ENCODE results near the gene SCUBE3. TPM values are rescaled to one million over a fixed set of nuclear protein-coding genes. Genes with fewer than 3 reads are reported as not detected.

Gene SCUBE3
- total and polyA plus RNA-seq, 2 of the 8 experiments (the other 6 are each of a cell fraction or from before 2014, with no cell fraction given), result 0.80 to 1.0 TPM

GRCh38 chr6:35230498-35230897 is 16.7 kb downstream of the SCUBE3 start:
- Histone ChIP-seq H3K9ac (replicated peaks in 1 of 4; ENCODE audit: extremely low read depth in 1 of 4, low read depth in 3 of 4, low read length in 3 of 4) (no peak overlapping the region), H3K4ac (replicated peaks; ENCODE audit: insufficient read length, low read depth, low read length) (no peak overlapping the region), H3K36me3 (ENCODE audit: control insufficient read depth in 2 of 4, insufficient read depth in 4 of 4, low read length in 3 of 4) (no peaks in the 10 kb centered on the region; a peak in 1 of 8 replicates), H3K18ac (ENCODE audit: extremely low read depth, low read length) (no peak overlapping the region), H3K14ac (ENCODE audit: insufficient read length) (no peak overlapping the region), H2BK20ac (ENCODE audit: low read length) (no peak overlapping the region), H2AFZ (ENCODE audit: low read length) (no peak overlapping the region), H3K79me2 (ENCODE audit: control insufficient read depth in 1 of 2, insufficient read depth in 2 of 2, low read length in 2 of 2) (no peaks in the 10 kb centered on the region), H3K9me3 (ENCODE audit: insufficient read depth in 2 of 2, low read depth in 1 of 2, low read length in 1 of 2) (no peaks in the 10 kb centered on the region), H2BK5ac (ENCODE audit: low read depth, low read length) (no peak overlapping the region), H2BK15ac (ENCODE audit: low read length) (no peak overlapping the region), H3K27me3 (replicated peaks in 1 of 4; ENCODE audit: control insufficient read depth in 3 of 4, extremely low read depth in 1 of 4, insufficient read depth in 3 of 4, low read length in 3 of 4) (peaks cover 0 to 4% (median 2%) of the 10 kb centered on the region in 4 experiments; a peak in 4 of 7 replicates), H3K79me1 (ENCODE audit: low read depth, low read length) (no peaks in the 10 kb centered on the region), H3K23ac (ENCODE audit: insufficient read length) (no peak overlapping the region), H3K23me2 (ENCODE audit: low read depth, low read length) (no peaks in the 10 kb centered on the region), H4K5ac (ENCODE audit: insufficient read length, low read depth, low read length) (no peak overlapping the region), H2BK120ac (replicated peaks; ENCODE audit: low read depth, low read length) (no peak overlapping the region), H3K27ac (ENCODE audit: low read depth, low read length) (no peak overlapping the region), H2BK12ac (ENCODE audit: low read depth, low read length) (no peak overlapping the region), H3K4me1 (replicated peaks in 1 of 4; ENCODE audit: control insufficient read depth in 3 of 4, insufficient read depth in 4 of 4, low read length in 3 of 4) (no peaks in the 10 kb centered on the region; a peak in 1 of 7 replicates), H4K8ac (ENCODE audit: extremely low read depth, insufficient read depth, low read length) (no peak overlapping the region), H3K4me3 (ENCODE audit: extremely low read depth in 1 of 4, insufficient read depth in 2 of 4, low read depth in 3 of 4, low read length in 4 of 4) (no peak overlapping the region), H4K20me1 (replicated peaks in 1 of 2; ENCODE audit: control insufficient read depth in 1 of 2, insufficient read depth in 2 of 2, low read length in 2 of 2) (peaks cover 3 to 4% of the 10 kb centered on the region in 2 experiments), H4K91ac (replicated peaks; ENCODE audit: insufficient read length, low read length) (no peak overlapping the region), H2AK5ac (ENCODE audit: low read depth, low read length) (no peak overlapping the region), H3K4me2 (ENCODE audit: insufficient read depth in 1 of 2, low read depth in 2 of 2, low read length in 2 of 2) (no peak overlapping the region), H3K56ac (replicated peaks; ENCODE audit: insufficient read length, low read depth, low read length) (no peak overlapping the region)
- WGBS, 2 experiments (ENCODE audit: extremely low coverage in 1 of 2, insufficient coverage in 1 of 2, insufficient read length in 1 of 2, insufficient replicate concordance in 2 of 2, low coverage in 1 of 2, low lambda C conversion rate in 2 of 2, missing lambda C conversion rate in 1 of 2), result 100% methylated on average over 1 of the region's 1 CpG; no CpG with 5 or more reads in 1 of the 2 experiments
- no peak for DNase-seq (ENCODE audit: low read depth in 1 of 2, low spot score in 2 of 2)
- TF ChIP-seq POLR2AphosphoS5 (IDR thresholded peaks at IDR 0.05; ENCODE audit: low read depth, low read length) (no peak), EP300 (IDR thresholded peaks at IDR 0.05; ENCODE audit: borderline replicate concordance in 1 of 2, low read depth in 2 of 2, low read length in 2 of 2) (no peak), CTBP2 (IDR thresholded peaks at IDR 0.05; ENCODE audit: borderline replicate concordance, insufficient read depth, insufficient read length, low read length) (no peak), JUND (IDR thresholded peaks at IDR 0.05; ENCODE audit: low read length) (no peak)
- POLR2A ChIA-PET (ENCODE audit: partially characterized antibody), result interaction anchor here (0.8 to 3.0 kb wide), 3 partner anchors 9 to 342 kb away, joined by 3 to 12 read pairs (median 3); partner anchors contain the start of gene ANKS1A
- no peak for FAIRE-seq
- CTCF ChIA-PET (ENCODE audit: partially characterized antibody), result interaction anchor here (0.9 to 4.1 kb wide), 6 partner anchors 10 to 162 kb away, joined by 3 to 32 read pairs (median 3); no protein-coding TSS in a partner anchor

Data from H1 (cell line).